HG03457 (cell line): ENCODE measurements around the gene PECR.

Experiments used
- ATAC-seq: cut with Tn5 transposase; IDR thresholded peaks from one replicate; pipeline ENCODE4 v1.9.1; 2021; ENCODE audit warnings: moderate number of reproducible peaks; ENCODE audit not compliant: unreplicated experiment

The PECR gene

DNA sequence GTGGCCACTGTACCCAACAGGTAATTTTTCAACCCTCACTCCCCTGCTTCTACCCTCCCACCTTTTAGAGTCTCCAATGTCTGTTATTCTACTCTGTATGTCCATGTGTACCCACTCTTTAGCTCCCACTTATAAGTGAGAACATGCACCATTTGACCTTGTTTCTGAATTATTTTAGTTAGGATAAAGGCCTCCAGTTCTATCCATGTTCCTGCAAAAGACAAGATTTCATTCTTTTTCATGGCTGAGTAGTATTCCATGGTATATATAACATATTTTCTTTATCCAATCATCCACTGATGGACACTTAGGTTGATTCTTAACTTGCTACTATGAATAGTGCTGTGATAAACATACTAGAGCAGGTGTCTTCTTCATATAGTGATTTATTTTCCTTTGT, 9.1 kb downstream of the PECR start:
- no peak for ATAC-seq

GRCh38 chr2:216071111-216071851, 10.3 kb downstream of the PECR start:
- ATAC-seq, result no peak

DNA sequence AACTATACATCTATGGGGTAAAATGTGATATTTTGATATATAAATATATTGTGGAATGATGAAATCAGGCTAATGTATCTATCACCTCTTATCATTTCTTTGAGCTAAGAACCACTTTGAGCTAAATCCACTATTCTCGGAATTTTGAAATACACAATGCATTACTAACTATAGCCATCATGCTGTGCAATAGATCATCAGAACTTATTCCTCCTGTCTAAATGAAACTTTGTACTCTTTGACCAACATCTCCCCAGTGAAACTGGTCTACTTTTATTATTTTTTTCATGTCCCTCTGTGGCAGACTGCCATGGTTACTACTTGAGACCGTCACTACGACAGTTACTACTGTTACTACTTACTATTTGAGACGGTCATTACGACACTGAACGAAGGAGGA, 11.4 kb downstream of the PECR start:
- no peak for ATAC-seq

GRCh38 chr2:216069028-216069427, 12.6 kb downstream of the PECR start:
- no peak for ATAC-seq

GRCh38 chr2:216066230-216066629, 15.4 kb downstream of the PECR start:
- ATAC-seq, result no peak

- ATAC-seq, result no peak
Observed at GRCh38 chr2:216064665-216065064, 16.9 kb downstream of the PECR start.

DNA sequence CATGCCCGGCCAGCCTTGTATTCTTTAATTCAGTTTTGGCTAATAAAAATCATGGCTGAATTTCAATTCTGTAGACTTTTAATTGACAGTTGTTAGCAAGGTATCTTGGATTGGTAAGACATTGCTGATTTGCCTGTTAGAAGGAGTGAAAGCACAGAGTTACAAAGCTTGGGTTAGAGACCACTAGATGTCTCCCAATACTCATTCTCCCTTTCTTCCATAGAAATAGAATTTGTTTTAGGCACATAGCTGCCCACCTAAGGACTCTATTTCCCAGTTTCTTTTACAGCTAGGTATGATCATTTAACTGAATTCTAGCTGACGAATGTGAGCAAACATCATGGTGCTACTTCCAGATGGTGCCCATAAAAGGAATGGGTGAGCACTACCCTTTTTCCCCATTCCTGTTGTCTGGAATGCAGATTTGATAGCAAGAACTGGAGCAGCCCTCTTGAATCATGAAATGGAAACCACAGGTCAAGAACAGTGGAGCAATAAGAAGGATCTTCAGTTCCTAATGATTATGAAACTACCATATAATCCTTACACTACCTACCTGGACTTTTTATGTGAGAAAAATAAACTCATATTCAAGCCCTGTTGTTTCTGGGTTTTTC, 17.5 kb downstream of the PECR start:
- no peak for ATAC-seq

GRCh38 chr2:216059233-216059834, 22.3 kb downstream of the PECR start:
- no peak for ATAC-seq

DNA sequence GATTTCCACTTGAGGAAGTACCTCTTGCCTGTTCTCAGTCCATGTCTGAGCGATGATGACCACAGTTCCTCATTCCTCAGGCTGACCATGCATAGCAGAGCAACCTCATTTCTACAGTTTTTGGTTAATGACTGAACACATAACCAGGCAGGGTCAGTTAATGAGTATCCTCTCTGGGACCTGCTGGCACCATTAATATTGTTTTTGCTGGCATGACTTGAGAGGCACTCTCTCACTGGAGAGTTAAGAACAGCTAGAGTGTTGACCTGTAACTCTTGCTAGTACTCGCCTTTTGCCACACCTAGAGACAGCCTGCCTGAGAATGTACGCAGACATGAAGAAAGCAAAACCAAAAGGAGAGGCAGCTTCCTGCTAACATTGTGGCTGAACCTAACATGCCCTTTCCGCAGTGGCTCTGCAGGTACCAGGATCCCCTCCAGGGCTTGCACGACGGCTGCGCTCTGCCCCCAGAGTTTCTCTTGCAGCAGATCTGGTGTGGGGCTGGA, 23.9 kb downstream of the PECR start:
- ATAC-seq, result peak; percentile 89

DNA sequence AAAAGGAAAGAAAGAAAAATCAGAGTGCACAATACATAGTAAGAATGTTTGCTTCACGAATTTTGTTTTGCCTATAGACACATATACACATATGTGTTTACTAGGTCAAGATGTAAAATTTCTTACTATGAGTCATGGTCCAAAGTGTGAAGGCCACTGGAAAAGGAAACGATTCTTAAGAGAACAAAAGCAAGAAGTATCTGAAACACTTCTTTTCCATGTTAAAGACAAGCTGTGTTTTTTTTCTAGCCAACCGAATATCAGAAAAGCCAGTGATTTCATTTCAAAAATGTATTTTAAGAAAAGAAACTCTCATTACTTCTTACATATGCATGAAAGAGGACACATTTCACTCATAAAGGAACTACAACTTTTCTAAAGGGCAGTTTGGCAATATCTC, 24.9 kb downstream of the PECR start:
- ATAC-seq, result no peak

- no peak for ATAC-seq
Observed at GRCh38 chr2:216055680-216056079, 25.9 kb downstream of the PECR start.

GRCh38 chr2:216052420-216052819, 29.2 kb downstream of the PECR start:
- no peak for ATAC-seq

DNA sequence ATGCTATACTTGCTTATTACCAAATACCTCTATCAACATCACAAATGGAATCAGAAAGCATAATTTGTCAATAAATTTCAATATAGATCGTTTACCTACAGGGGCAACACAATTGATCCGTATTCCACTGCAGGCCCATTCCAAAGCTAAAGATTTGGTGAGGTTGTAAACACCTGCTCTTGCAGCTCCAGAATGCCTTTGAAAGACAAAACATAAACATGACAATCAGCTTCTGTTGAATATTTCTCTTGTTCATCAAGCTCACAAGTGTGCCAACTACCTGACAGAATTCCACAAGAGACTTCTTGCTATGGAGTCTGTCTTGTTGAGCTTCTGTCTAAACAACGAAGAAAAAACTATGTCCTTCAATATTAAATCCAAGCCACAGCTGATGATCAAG, 30.3 kb downstream of the PECR start:
- ATAC-seq, result no peak

DNA sequence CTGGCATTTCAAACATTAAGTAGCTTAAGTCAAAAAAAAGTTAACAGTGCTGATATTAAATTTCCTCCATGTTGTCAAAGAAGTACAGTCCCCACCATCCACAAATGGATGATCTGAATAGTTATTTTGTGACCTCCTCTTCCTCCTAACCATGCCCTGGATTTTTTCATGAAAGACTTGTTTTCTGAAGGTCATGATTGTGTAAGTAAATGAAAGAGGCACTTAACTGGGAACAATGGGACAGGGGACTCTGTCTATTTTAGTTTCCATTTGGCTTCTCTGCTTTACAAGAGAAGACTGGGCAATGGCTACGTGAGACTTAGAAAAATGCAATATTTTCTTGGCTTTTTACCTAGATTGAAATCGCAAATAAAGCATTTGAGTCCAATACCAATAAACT, 32.2 kb downstream of the PECR start:
- no peak for ATAC-seq

GRCh38 chr2:216047397-216047796, 34.2 kb downstream of the PECR start:
- ATAC-seq, result no peak

- peak; percentile 90 for ATAC-seq
Observed at GRCh38 chr2:216044883-216045486, 36.6 kb downstream of the PECR start.

GRCh38 chr2:216043949-216044348, 37.7 kb downstream of the PECR start:
- ATAC-seq, result no peak

DNA sequence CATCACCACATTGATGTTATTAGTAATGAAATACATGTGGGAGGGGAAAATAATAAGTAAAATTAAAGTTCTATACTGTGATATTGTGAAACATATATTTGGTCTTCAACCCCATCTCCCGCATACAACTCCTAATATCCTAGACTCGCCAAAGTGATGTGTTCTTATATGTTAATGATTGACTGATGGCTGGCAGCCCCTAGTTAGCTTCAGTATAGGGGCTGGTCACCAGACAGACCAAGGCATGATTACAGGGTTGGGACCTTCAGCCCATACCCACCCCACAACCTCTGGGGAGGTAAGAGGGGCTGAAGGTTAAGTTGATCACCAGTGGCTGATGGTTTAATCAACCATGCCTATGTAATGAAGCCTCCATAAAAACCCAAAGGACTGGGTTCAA, 40.2 kb downstream of the PECR start:
- ATAC-seq, result no peak

DNA sequence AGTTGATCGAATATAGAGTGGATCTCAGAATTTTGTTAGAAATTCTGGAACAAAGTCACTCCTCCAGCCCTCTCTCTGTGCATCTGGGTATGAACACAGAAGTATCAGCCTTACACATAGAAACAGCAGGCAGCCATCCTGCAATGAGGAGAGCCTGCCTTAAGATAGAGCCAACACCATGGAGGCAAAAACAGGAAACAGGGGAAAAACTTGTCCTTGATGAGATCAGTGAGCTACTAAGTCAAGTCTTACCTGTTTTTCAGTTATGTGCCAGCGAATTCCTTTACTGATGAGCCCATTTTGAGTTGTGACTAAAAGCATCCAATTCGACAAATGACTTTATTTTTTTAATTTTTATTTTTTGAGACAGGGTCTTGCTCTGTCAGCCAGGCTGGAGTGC, 41.7 kb downstream of the PECR start:
- ATAC-seq, result no peak

GRCh38 chr2:216034065-216034464, 47.5 kb downstream of the PECR start:
- ATAC-seq, result no peak

GRCh38 chr2:216033403-216033802, 48.2 kb downstream of the PECR start:
- ATAC-seq, result no peak
